ENCODE measurements around the gene TSEN2.
"Not testable (repeated sequence)": the region's sequence is repeated elsewhere in the genome, so short reads cannot be mapped to it uniquely, and the experiment has no call there.

Gene TSEN2

GRCh38 chr3:12472796-12473195 is 11.5 kb upstream of the TSEN2 start:
- H3K4me3 ChIP-seq (ENCODE audit: low read length) = no peak overlapping the region
- DNase-seq (ENCODE audit: low read depth) = no peak
- TF ChIP-seq, protein P1, sequence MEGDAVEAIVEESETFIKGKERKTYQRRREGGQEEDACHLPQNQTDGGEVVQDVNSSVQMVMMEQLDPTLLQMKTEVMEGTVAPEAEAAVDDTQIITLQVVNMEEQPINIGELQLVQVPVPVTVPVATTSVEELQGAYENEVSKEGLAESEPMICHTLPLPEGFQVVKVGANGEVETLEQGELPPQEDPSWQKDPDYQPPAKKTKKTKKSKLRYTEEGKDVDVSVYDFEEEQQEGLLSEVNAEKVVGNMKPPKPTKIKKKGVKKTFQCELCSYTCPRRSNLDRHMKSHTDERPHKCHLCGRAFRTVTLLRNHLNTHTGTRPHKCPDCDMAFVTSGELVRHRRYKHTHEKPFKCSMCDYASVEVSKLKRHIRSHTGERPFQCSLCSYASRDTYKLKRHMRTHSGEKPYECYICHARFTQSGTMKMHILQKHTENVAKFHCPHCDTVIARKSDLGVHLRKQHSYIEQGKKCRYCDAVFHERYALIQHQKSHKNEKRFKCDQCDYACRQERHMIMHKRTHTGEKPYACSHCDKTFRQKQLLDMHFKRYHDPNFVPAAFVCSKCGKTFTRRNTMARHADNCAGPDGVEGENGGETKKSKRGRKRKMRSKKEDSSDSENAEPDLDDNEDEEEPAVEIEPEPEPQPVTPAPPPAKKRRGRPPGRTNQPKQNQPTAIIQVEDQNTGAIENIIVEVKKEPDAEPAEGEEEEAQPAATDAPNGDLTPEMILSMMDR (conservative IDR thresholded peaks at IDR 0.05; ENCODE audit: low read length) = no peak

DNA sequence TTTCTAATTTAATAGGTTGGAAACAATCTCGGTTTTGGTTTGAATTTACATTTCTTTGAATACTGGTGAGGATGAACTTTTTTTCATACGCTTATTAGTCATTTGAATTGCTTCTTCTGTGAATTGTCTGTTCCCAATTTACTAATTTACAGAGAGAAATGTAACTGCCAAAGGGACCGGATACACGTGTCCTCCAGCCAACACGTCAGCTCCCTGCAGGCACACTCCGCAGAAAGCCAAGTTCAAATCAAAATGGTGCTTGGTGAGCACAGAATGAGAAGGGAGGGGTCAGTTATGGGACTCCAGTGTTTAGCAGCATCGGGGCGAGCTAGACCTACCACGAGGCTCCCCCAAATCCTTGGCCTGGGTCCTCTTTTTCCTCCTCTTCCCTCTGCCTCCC is 10.8 kb upstream of the TSEN2 start:
- H3K4me3 ChIP-seq (ENCODE audit: low read length) = no peak overlapping the region
- DNase-seq (ENCODE audit: low read depth) = peak; percentile 64

GRCh38 chr3:12476238-12476897 is 7.9 kb upstream of the TSEN2 start:
- TF ChIP-seq, protein P1 (conservative IDR thresholded peaks at IDR 0.05; ENCODE audit: low read length) = no peak
- no peak overlapping the region for H3K4me3 ChIP-seq (ENCODE audit: low read length)

More for the DNA sequence above, 10.8 kb upstream of the TSEN2 start:
- TF ChIP-seq, protein P1 (conservative IDR thresholded peaks at IDR 0.05; ENCODE audit: low read length) = no peak

GRCh38 chr3:12477256-12477655 is 7.0 kb upstream of the TSEN2 start:
- no peak overlapping the region for H3K4me3 ChIP-seq (ENCODE audit: low read length)
- TF ChIP-seq, protein P1 (conservative IDR thresholded peaks at IDR 0.05; ENCODE audit: low read length) = no peak
- no peak for DNase-seq (ENCODE audit: low read depth)

More at GRCh38 chr3:12476238-12476897, 7.9 kb upstream of the TSEN2 start:
- DNase-seq (ENCODE audit: low read depth) = peak; percentile 53

GRCh38 chr3:12478326-12478725 is 6.0 kb upstream of the TSEN2 start:
- DNase-seq (ENCODE audit: low read depth) = no peak
- TF ChIP-seq, protein P1 (conservative IDR thresholded peaks at IDR 0.05; ENCODE audit: low read length) = no peak
- H3K4me3 ChIP-seq (ENCODE audit: low read length) = no peak overlapping the region

- H3K4me3 ChIP-seq (ENCODE audit: low read length); DNase-seq (ENCODE audit: low read depth): not testable (repeated sequence)
Observed at GRCh38 chr3:12479198-12479597, 5.1 kb upstream of the TSEN2 start.

- DNase-seq (ENCODE audit: low read depth) = peak; percentile 39
- TF ChIP-seq, protein P1 (conservative IDR thresholded peaks at IDR 0.05; ENCODE audit: low read length) = peak; percentile 77
- H3K4me3 ChIP-seq (ENCODE audit: low read length) = no peak overlapping the region
Observed at GRCh38 chr3:12479919-12480427, 4.3 kb upstream of the TSEN2 start.
